H1 (cell line): ENCODE data around the gene DRGX. TPM values are rescaled to one million over a fixed set of nuclear protein-coding genes. Genes with fewer than 3 reads are reported as not detected.

Experiments used
- CTCF ChIA-PET: fragments of 300-600 bp; sonication (Branson Sonifier 250); formaldehyde crosslinking; loops from one replicate; lab custom pipeline; 2021; ENCODE audit not compliant: partially characterized antibody; lab: Charles Lee
- POLR2A ChIA-PET: fragments of 300-600 bp; sonication (Branson Sonifier 250); formaldehyde crosslinking; loops from one replicate; lab custom pipeline; 2021; ENCODE audit warnings: inconsistent platforms; ENCODE audit not compliant: partially characterized antibody; lab: Charles Lee
- DNase-seq, 2 experiments: peaks; one replicate each; pipeline versions ENCODE4 v3.0.0 to v3.0.0-alpha.2; 2010 to 2022; ENCODE audit warnings: low spot score in 2 of 2, low read depth in 1 of 2, mixed read lengths in 1 of 2
- FAIRE-seq: peaks from 2 replicates; lab custom pipeline; 2011; peaks lifted over from hg19 to GRCh38; lab: Jason Lieb, UNC
- H2AFZ ChIP-seq: 2 replicates; pipeline ENCODE4 v1.8.1; 2012; ENCODE audit warnings: low read length, inconsistent platforms
- H2AK5ac ChIP-seq: 2 replicates; pipeline ENCODE4 v1.6.1; 2013; ENCODE audit warnings: low read depth, low read length
- H2BK120ac ChIP-seq: replicated peaks from 2 replicates; pipeline ENCODE3; 2013; ENCODE audit warnings: low read depth, low read length, inconsistent platforms
- H2BK12ac ChIP-seq: 2 replicates; pipeline ENCODE4 v1.6.1; 2013; ENCODE audit warnings: low read depth, low read length
- H2BK15ac ChIP-seq: 2 replicates; pipeline ENCODE4 v1.6.1; 2013; ENCODE audit warnings: low read length
- H2BK20ac ChIP-seq: 2 replicates; pipeline ENCODE4 v1.6.1; 2013; ENCODE audit warnings: low read length
- H2BK5ac ChIP-seq: 2 replicates; pipeline ENCODE4 v1.6.1; 2013; ENCODE audit warnings: low read depth, low read length
- H3K14ac ChIP-seq: 2 replicates; pipeline ENCODE4 v1.6.1; 2013; ENCODE audit warnings: inconsistent platforms; ENCODE audit not compliant: insufficient read length
- H3K18ac ChIP-seq: 2 replicates; pipeline ENCODE4 v1.6.1; 2013; ENCODE audit warnings: low read length; ENCODE audit errors: extremely low read depth
- H3K23ac ChIP-seq: 2 replicates; pipeline ENCODE4 v1.6.1; 2013; ENCODE audit warnings: inconsistent platforms; ENCODE audit not compliant: insufficient read length
- H3K23me2 ChIP-seq: 2 replicates; pipeline ENCODE4 v1.6.1; 2013; ENCODE audit warnings: low read depth, low read length
- H3K27ac ChIP-seq: 2 replicates; pipeline ENCODE4 v1.6.1; 2011; ENCODE audit warnings: low read depth, low read length, inconsistent platforms
- H3K27me3 ChIP-seq, 4 experiments: replicated peaks in 1 of 4; 1 replicate in 1 of 4; 2 replicates in 3 of 4; pipeline versions ENCODE4 v1.6.1 to v1.8.1; 2011 to 2013; ENCODE audit warnings: low read length in 3 of 4, mild to moderate bottlenecking in 3 of 4, inconsistent platforms in 2 of 4, mixed read lengths in 2 of 4, moderate library complexity in 1 of 4; ENCODE audit not compliant: control insufficient read depth in 3 of 4, insufficient read depth in 3 of 4; ENCODE audit errors: extremely low read depth in 1 of 4
- H3K36me3 ChIP-seq, 4 experiments: 2 replicates each; pipeline versions ENCODE4 v1.6.1 to v1.8.1; 2011 to 2013; ENCODE audit warnings: mild to moderate bottlenecking in 4 of 4, low read length in 3 of 4, moderate library complexity in 2 of 4, control low read depth in 1 of 4, inconsistent platforms in 1 of 4; ENCODE audit not compliant: insufficient read depth in 4 of 4, control insufficient read depth in 2 of 4
- H3K4ac ChIP-seq: replicated peaks from 2 replicates; pipeline ENCODE3; 2013; ENCODE audit warnings: low read length, low read depth, mixed read lengths, inconsistent platforms; ENCODE audit not compliant: insufficient read length
- H3K4me1 ChIP-seq, 4 experiments: replicated peaks in 1 of 4; 1 replicate in 1 of 4; 2 replicates in 3 of 4; pipeline versions ENCODE4 v1.6.1 to v1.8.1; 2011 to 2013; ENCODE audit warnings: low read length in 3 of 4, inconsistent platforms in 2 of 4, mixed read lengths in 1 of 4; ENCODE audit not compliant: insufficient read depth in 4 of 4, control insufficient read depth in 3 of 4
- H3K4me2 ChIP-seq, 2 experiments: 2 replicates each; pipeline versions ENCODE4 v1.6.1 to v1.8.1; 2011 to 2013; ENCODE audit warnings: low read depth in 2 of 2, low read length in 2 of 2, control low read depth in 1 of 2, inconsistent platforms in 1 of 2, mild to moderate bottlenecking in 1 of 2; ENCODE audit not compliant: insufficient read depth in 1 of 2
- H3K4me3 ChIP-seq, 4 experiments: fragments of 200-600, 300-600 bp in 1 of 4; sonication (generic), shearing (Covaris generic), sonication (Bioruptor Twin) in 1 of 4; 2 replicates each; pipeline versions ENCODE4 v1.5.1 to v1.8.1; 2011 to 2016; ENCODE audit warnings: low read length in 4 of 4, low read depth in 3 of 4, control low read depth in 2 of 4, inconsistent platforms in 2 of 4, mild to moderate bottlenecking in 2 of 4, mixed read lengths in 1 of 4, moderate library complexity in 1 of 4; ENCODE audit not compliant: insufficient read depth in 2 of 4; ENCODE audit errors: extremely low read depth in 1 of 4
- H3K56ac ChIP-seq: replicated peaks from 2 replicates; pipeline ENCODE3; 2013; ENCODE audit warnings: low read depth, mild to moderate bottlenecking, mixed read lengths, low read length, inconsistent platforms; ENCODE audit not compliant: insufficient read length
- H3K79me1 ChIP-seq: 2 replicates; pipeline ENCODE4 v1.6.1; 2013; ENCODE audit warnings: low read depth, low read length, control low read depth
- H3K79me2 ChIP-seq, 2 experiments: 2 replicates each; pipeline versions ENCODE4 v1.6.1 to v1.8.1; 2012 to 2013; ENCODE audit warnings: low read length in 2 of 2, mild to moderate bottlenecking in 2 of 2, inconsistent platforms in 1 of 2; ENCODE audit not compliant: insufficient read depth in 2 of 2, control insufficient read depth in 1 of 2
- H3K9ac ChIP-seq, 4 experiments: replicated peaks in 1 of 4; 1 replicate in 1 of 4; 2 replicates in 3 of 4; pipeline versions ENCODE4 v1.6.1 to v1.8.1; 2011 to 2013; ENCODE audit warnings: low read depth in 3 of 4, low read length in 3 of 4, control low read depth in 2 of 4, mild to moderate bottlenecking in 2 of 4, moderate library complexity in 2 of 4, inconsistent platforms in 1 of 4; ENCODE audit errors: extremely low read depth in 1 of 4
- H3K9me3 ChIP-seq, 2 experiments: 2 replicates each; pipeline versions ENCODE4 v1.6.1 to v1.8.1; 2012 to 2013; ENCODE audit warnings: mild to moderate bottlenecking in 2 of 2, moderate library complexity in 2 of 2, control low read depth in 1 of 2, inconsistent platforms in 1 of 2, low read depth in 1 of 2, low read length in 1 of 2, mixed read lengths in 1 of 2; ENCODE audit not compliant: insufficient read depth in 2 of 2
- H4K20me1 ChIP-seq, 2 experiments: replicated peaks in 1 of 2; 2 replicates each; pipeline versions ENCODE3 to v1.8.1; 2011 to 2013; ENCODE audit warnings: inconsistent platforms in 2 of 2, low read length in 2 of 2, mild to moderate bottlenecking in 1 of 2; ENCODE audit not compliant: insufficient read depth in 2 of 2, control insufficient read depth in 1 of 2
- H4K5ac ChIP-seq: 2 replicates; pipeline ENCODE4 v1.6.1; 2013; ENCODE audit warnings: low read length, low read depth, mixed read lengths, inconsistent platforms; ENCODE audit not compliant: insufficient read length
- H4K8ac ChIP-seq: 2 replicates; pipeline ENCODE4 v1.8.0; 2013; ENCODE audit warnings: mild to moderate bottlenecking, moderate library complexity, low read length, inconsistent platforms; ENCODE audit not compliant: insufficient read depth; ENCODE audit errors: extremely low read depth
- H4K91ac ChIP-seq: replicated peaks from 2 replicates; pipeline ENCODE3; 2013; ENCODE audit warnings: low read length, mixed read lengths, inconsistent platforms; ENCODE audit not compliant: insufficient read length
- BCL11A ChIP-seq, 2 experiments: IDR thresholded peaks; one replicate each; pipeline ENCODE4 v1.6.1; 2011; ENCODE audit warnings: low read depth in 2 of 2, low read length in 2 of 2, mild to moderate bottlenecking in 2 of 2
- GTF2F1 ChIP-seq: IDR thresholded peaks from 2 replicates; pipeline ENCODE4 v1.6.1; 2012; ENCODE audit warnings: low read depth, low read length, improper control_type of control experiment, borderline replicate concordance
- RAD21 ChIP-seq, 2 experiments: IDR thresholded peaks in 1 of 2; conservative IDR thresholded peaks in 1 of 2; 2 replicates each; pipeline ENCODE4 v1.6.1; 2011; ENCODE audit warnings: low read depth in 2 of 2, low read length in 2 of 2, improper control_type of control experiment in 1 of 2, inconsistent platforms in 1 of 2, mild to moderate bottlenecking in 1 of 2, moderate library complexity in 1 of 2
- RBBP5 ChIP-seq: IDR thresholded peaks from 2 replicates; pipeline ENCODE4 v1.7.1; 2012; ENCODE audit warnings: low read depth, mild to moderate bottlenecking, inconsistent platforms, low read length, moderate library complexity, borderline replicate concordance
- RFX5 ChIP-seq: IDR thresholded peaks from 2 replicates; pipeline ENCODE4 v1.6.1; 2011; ENCODE audit warnings: low read depth, low read length, improper control_type of control experiment, borderline replicate concordance
- RNF2 ChIP-seq: fragments of 200-900, 300-1000 bp; sonication (generic); IDR thresholded peaks from 2 replicates; pipeline ENCODE4 v1.7.1; 2016; ENCODE audit warnings: borderline replicate concordance, low read depth, mild to moderate bottlenecking, antibody characterized with exemption, low read length; ENCODE audit not compliant: poor library complexity, severe bottlenecking; ENCODE audit errors: missing control alignments
- SIN3A ChIP-seq, 2 experiments: IDR thresholded peaks in 1 of 2; conservative IDR thresholded peaks in 1 of 2; 2 replicates each; pipeline ENCODE4 v1.6.1; 2011 to 2012; ENCODE audit warnings: low read length in 2 of 2, improper control_type of control experiment in 1 of 2, low read depth in 1 of 2, mild to moderate bottlenecking in 1 of 2
- TBP ChIP-seq: IDR thresholded peaks from 2 replicates; pipeline ENCODE4 v1.6.1; 2011; ENCODE audit warnings: low read depth, low read length, improper control_type of control experiment
- WGBS, 2 experiments: shearing (Covaris generic) in 1 of 2; methylation state at CpG; one replicate each; pipeline versions ENCODE4 v1.1.6 to v1.1.7; 2013 to 2015; ENCODE audit warnings: low lambda C conversion rate in 2 of 2, mixed read lengths in 2 of 2, inconsistent platforms in 1 of 2, low coverage in 1 of 2, missing lambda C conversion rate in 1 of 2; ENCODE audit not compliant: insufficient replicate concordance in 2 of 2, insufficient coverage in 1 of 2, insufficient read length in 1 of 2; ENCODE audit errors: extremely low coverage in 1 of 2, missing lambda C conversion rate in 1 of 2; 5-methylcytosine and 5-hydroxymethylcytosine counted together
- polyA plus RNA-seq, 7 experiments: library from polyadenylated mRNA; depleted of rRNA in 3 of 7; stranded (reverse) in 5 of 7; unstranded in 2 of 7; fragments of >200 nt in 5 of 7; fragments of 200-250 nt in 2 of 7; gene quantifications; 1 replicate in 5 of 7; 2 replicates in 1 of 7; 4 replicates in 1 of 7; pipeline versions ENCODE4 v1.2.1 to v1.2.3, GENCODE V29; 2011 to 2013; ENCODE audit warnings: missing spikeins in 2 of 7, mixed read lengths in 2 of 7
- total RNA-seq: library from RNA; stranded (reverse); fragmentation: NEBNext Ultra II Directional; extraction: Animal tissue kit (Norgen Biotek cat#: 25700); gene quantifications from 2 replicates; pipeline ENCODE4 v1.2.1, GENCODE V29; 2021
- TF ChIP-seq, protein P1 (sequence below): IDR thresholded peaks from 2 replicates; pipeline ENCODE4 v1.6.1; 2012; ENCODE audit warnings: low read length, inconsistent platforms

DRGX gene
- total and polyA plus RNA-seq, 2 of the 8 experiments (the other 6 are each of a cell fraction or from before 2014, with no cell fraction given): not detected

DNA sequence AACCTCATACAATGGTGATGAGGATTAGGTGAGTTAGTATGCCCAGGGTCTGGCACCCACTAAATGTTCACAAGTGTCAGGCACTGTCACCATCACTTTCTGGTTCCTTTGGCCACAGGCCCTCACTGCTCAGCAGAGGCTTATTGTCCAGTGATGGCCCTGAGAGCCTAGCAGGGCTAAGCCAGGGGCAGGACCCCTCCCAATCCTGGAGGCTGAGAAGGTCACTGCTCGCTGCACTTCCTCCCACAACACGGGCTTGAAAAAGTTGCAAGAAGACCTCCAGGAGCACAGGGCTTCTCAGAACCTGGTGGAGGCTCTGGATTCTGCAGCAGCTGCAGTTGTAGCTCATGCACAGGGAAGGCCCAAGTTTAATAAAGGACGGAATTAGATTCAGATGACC is 48.1 kb downstream of the DRGX start:
- Histone ChIP-seq H2BK20ac (no peak overlapping the region), H4K8ac (no peak overlapping the region), H3K9ac (no peak overlapping the region), H3K23ac (no peak overlapping the region), H4K5ac (no peak overlapping the region), H2AK5ac (no peak overlapping the region), H3K36me3 (no peaks in the 10 kb centered on the region), H3K4me3 (no peak overlapping the region), H3K79me1 (no peaks in the 10 kb centered on the region), H3K79me2 (no peaks in the 10 kb centered on the region), H4K20me1 (no peaks in the 10 kb centered on the region), H3K27me3 (no peaks in the 10 kb centered on the region), H3K4me2 (no peak overlapping the region), H4K91ac (no peak overlapping the region), H3K18ac (no peak overlapping the region), H3K9me3 (no peaks in the 10 kb centered on the region), H2BK120ac (no peak overlapping the region), H3K4ac (no peak overlapping the region), H2BK5ac (no peak overlapping the region), H3K14ac (no peak overlapping the region), H2BK15ac (no peak overlapping the region), H3K23me2 (no peaks in the 10 kb centered on the region), H2BK12ac (no peak overlapping the region), H3K27ac (no peak overlapping the region), H3K4me1 (no peaks in the 10 kb centered on the region), H3K56ac (no peak overlapping the region), H2AFZ (no peak overlapping the region)
- CTCF ChIA-PET: interaction anchor here (0.9 kb wide), 1 partner anchor 165 kb away, joined by 3 read pairs; no protein-coding TSS in a partner anchor
- DNase-seq: no peak
- FAIRE-seq: no peak
- POLR2A ChIA-PET: no interaction called here
- TF ChIP-seq GTF2F1 (no peak), RFX5 (no peak), BCL11A (IDR thresholded peaks at IDR 0.05; ENCODE audit: low read depth in 2 of 2, low read length in 2 of 2) (no peak), RAD21 (IDR thresholded peaks at IDR 0.05 in 1 of 2, conservative IDR thresholded peaks at IDR 0.05 in 1 of 2; ENCODE audit: low read depth in 2 of 2, low read length in 2 of 2) (no peak), TBP (no peak), RBBP5 (no peak), RNF2 (no peak), SIN3A (conservative IDR thresholded peaks at IDR 0.05 in 1 of 2, IDR thresholded peaks at IDR 0.05 in 1 of 2; ENCODE audit: low read depth in 1 of 2, low read length in 2 of 2) (no peak)
- TF ChIP-seq, protein P1, sequence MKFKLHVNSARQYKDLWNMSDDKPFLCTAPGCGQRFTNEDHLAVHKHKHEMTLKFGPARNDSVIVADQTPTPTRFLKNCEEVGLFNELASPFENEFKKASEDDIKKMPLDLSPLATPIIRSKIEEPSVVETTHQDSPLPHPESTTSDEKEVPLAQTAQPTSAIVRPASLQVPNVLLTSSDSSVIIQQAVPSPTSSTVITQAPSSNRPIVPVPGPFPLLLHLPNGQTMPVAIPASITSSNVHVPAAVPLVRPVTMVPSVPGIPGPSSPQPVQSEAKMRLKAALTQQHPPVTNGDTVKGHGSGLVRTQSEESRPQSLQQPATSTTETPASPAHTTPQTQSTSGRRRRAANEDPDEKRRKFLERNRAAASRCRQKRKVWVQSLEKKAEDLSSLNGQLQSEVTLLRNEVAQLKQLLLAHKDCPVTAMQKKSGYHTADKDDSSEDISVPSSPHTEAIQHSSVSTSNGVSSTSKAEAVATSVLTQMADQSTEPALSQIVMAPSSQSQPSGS: no peak
- WGBS, 2 experiments: 92% methylated on average over 3 of the region's 3 CpGs; no CpG with 5 or more reads in 1 of the 2 experiments
